H9 (cell line): Measurements from ENCODE around the gene UTS2R. TPM values are rescaled to one million over a fixed set of nuclear protein-coding genes. Genes with fewer than 3 reads are reported as not detected.

ENCODE experiments used
- DNase-seq: peaks from one replicate; pipeline ENCODE4 v3.0.0-alpha.2; 2017
- H2AFZ ChIP-seq: one replicate; pipeline ENCODE4 v1.6.1; 2013; ENCODE audit warnings: mild to moderate bottlenecking, low read length, control low read depth, moderate library complexity
- H2AK5ac ChIP-seq: 2 replicates; pipeline ENCODE4 v1.6.1; 2013; ENCODE audit warnings: low read length, control low read depth, mixed read lengths; ENCODE audit not compliant: insufficient read length
- H2BK120ac ChIP-seq: one replicate; pipeline ENCODE4 v1.6.1; 2013; ENCODE audit warnings: low read depth, mild to moderate bottlenecking, low read length, control low read depth, inconsistent platforms; ENCODE audit not compliant: poor library complexity, severe bottlenecking
- H2BK12ac ChIP-seq: 2 replicates; pipeline ENCODE4 v1.6.1; 2013; ENCODE audit warnings: low read length, control low read depth, mixed read lengths, low read depth; ENCODE audit not compliant: insufficient read length
- H2BK15ac ChIP-seq: 2 replicates; pipeline ENCODE4 v1.6.1; 2013; ENCODE audit warnings: low read depth, low read length, control low read depth
- H2BK20ac ChIP-seq: one replicate; pipeline ENCODE4 v1.6.1; 2013; ENCODE audit warnings: low read depth, mild to moderate bottlenecking, low read length, control low read depth, inconsistent platforms; ENCODE audit not compliant: poor library complexity, severe bottlenecking
- H2BK5ac ChIP-seq: 2 replicates; pipeline ENCODE4 v1.6.1; 2013; ENCODE audit warnings: low read length, control low read depth, mixed read lengths; ENCODE audit not compliant: insufficient read length
- H3K14ac ChIP-seq: 2 replicates; pipeline ENCODE4 v1.6.1; 2013; ENCODE audit warnings: low read length, control low read depth; ENCODE audit not compliant: insufficient read depth
- H3K18ac ChIP-seq: 2 replicates; pipeline ENCODE4 v1.6.1; 2013; ENCODE audit warnings: low read depth, mild to moderate bottlenecking, mixed read lengths, low read length, control low read depth; ENCODE audit not compliant: insufficient read length
- H3K23ac ChIP-seq: 2 replicates; pipeline ENCODE4 v1.6.1; 2013; ENCODE audit warnings: low read length, control low read depth, mixed read lengths, low read depth; ENCODE audit not compliant: insufficient read length
- H3K23me2 ChIP-seq: 2 replicates; pipeline ENCODE4 v1.6.1; 2013; ENCODE audit warnings: low read depth, mild to moderate bottlenecking, mixed read lengths, low read length, control low read depth; ENCODE audit not compliant: insufficient read length, poor library complexity, severe bottlenecking
- H3K27ac ChIP-seq: 2 replicates; pipeline ENCODE4 v1.5.1; 2013; ENCODE audit warnings: low read length, control low read depth, mixed read lengths, low read depth; ENCODE audit not compliant: insufficient read length
- H3K27me3 ChIP-seq: 2 replicates; pipeline ENCODE4 v1.6.1; 2013; ENCODE audit warnings: low read length, control low read depth, inconsistent platforms; ENCODE audit not compliant: insufficient read depth
- H3K4ac ChIP-seq: 2 replicates; pipeline ENCODE4 v1.6.1; 2013; ENCODE audit warnings: low read depth, mild to moderate bottlenecking, control low read depth, inconsistent platforms, low read length, moderate library complexity
- H3K4me1 ChIP-seq: 2 replicates; pipeline ENCODE4 v1.6.1; 2013; ENCODE audit warnings: low read length, control low read depth, inconsistent platforms; ENCODE audit not compliant: insufficient read depth
- H3K4me2 ChIP-seq: 2 replicates; pipeline ENCODE4 v1.6.1; 2013; ENCODE audit warnings: low read length, control low read depth, mixed read lengths; ENCODE audit not compliant: insufficient read length, insufficient read depth
- H3K56ac ChIP-seq: 2 replicates; pipeline ENCODE4 v1.6.1; 2013; ENCODE audit warnings: low read depth, mild to moderate bottlenecking, mixed read lengths, low read length, control low read depth; ENCODE audit not compliant: insufficient read length
- H3K79me1 ChIP-seq: 2 replicates; pipeline ENCODE4 v1.6.1; 2013; ENCODE audit warnings: low read depth, mild to moderate bottlenecking, moderate library complexity, low read length, control low read depth, inconsistent platforms; ENCODE audit not compliant: insufficient read depth, poor library complexity, severe bottlenecking
- H3K79me2 ChIP-seq: 2 replicates; pipeline ENCODE4 v1.6.1; 2013; ENCODE audit warnings: low read length, control low read depth, inconsistent platforms; ENCODE audit not compliant: insufficient read depth
- H3K9ac ChIP-seq: 2 replicates; pipeline ENCODE4 v1.6.1; 2013; ENCODE audit warnings: low read length, control low read depth, mixed read lengths; ENCODE audit not compliant: insufficient read length; ENCODE audit errors: extremely low read depth
- H3K9me3 ChIP-seq: one replicate; pipeline ENCODE4 v1.6.1; 2013; ENCODE audit warnings: low read depth, low read length, inconsistent platforms; ENCODE audit not compliant: control insufficient read depth
- H3T11ph ChIP-seq: one replicate; pipeline ENCODE4 v1.6.1; 2013; ENCODE audit warnings: mild to moderate bottlenecking, low read length, control low read depth, inconsistent platforms
- H4K20me1 ChIP-seq: one replicate; pipeline ENCODE4 v1.6.1; 2013; ENCODE audit not compliant: control insufficient read depth, insufficient read length, insufficient read depth
- H4K5ac ChIP-seq: 2 replicates; pipeline ENCODE4 v1.6.1; 2013; ENCODE audit warnings: low read depth, mild to moderate bottlenecking, mixed read lengths, low read length, control low read depth; ENCODE audit not compliant: insufficient read length
- H4K8ac ChIP-seq: replicated peaks from 2 replicates; pipeline ENCODE4 v1.6.1; 2013; ENCODE audit warnings: low read length, control low read depth, mixed read lengths, low read depth; ENCODE audit not compliant: insufficient read length
- H4K91ac ChIP-seq: 2 replicates; pipeline ENCODE4 v1.6.1; 2013; ENCODE audit warnings: low read depth, mild to moderate bottlenecking, moderate library complexity, mixed read lengths, low read length, control low read depth; ENCODE audit not compliant: insufficient read length
- H3K27ac Mint-ChIP-seq, 3 experiments: 2 replicates in 2 of 3; 3 replicates in 1 of 3; pipeline ENCODE4 v1.8.0; 2020 to 2021; ENCODE audit warnings: mixed read lengths in 3 of 3, mild to moderate bottlenecking in 1 of 3, moderate library complexity in 1 of 3
- H3K27me3 Mint-ChIP-seq: 2 replicates; pipeline ENCODE4 v1.8.0; 2021; ENCODE audit warnings: low read depth, mild to moderate bottlenecking, moderate library complexity, mixed read lengths
- H3K36me3 Mint-ChIP-seq, 3 experiments: 2 replicates in 2 of 3; 3 replicates in 1 of 3; pipeline ENCODE4 v1.8.0; 2020 to 2021; ENCODE audit warnings: low read depth in 3 of 3, mixed read lengths in 3 of 3; ENCODE audit not compliant: insufficient read depth in 1 of 3
- H3K4me1 Mint-ChIP-seq, 2 experiments: 2 replicates each; pipeline ENCODE4 v1.8.0; 2020; ENCODE audit warnings: mixed read lengths in 2 of 2
- H3K4me3 Mint-ChIP-seq, 2 experiments: 2 replicates in 1 of 2; 3 replicates in 1 of 2; pipeline ENCODE4 v1.8.0; 2020 to 2021; ENCODE audit warnings: mild to moderate bottlenecking in 2 of 2, mixed read lengths in 2 of 2, moderate library complexity in 1 of 2
- H3K9me3 Mint-ChIP-seq, 2 experiments: 2 replicates in 1 of 2; 3 replicates in 1 of 2; pipeline ENCODE4 v1.8.0; 2020; ENCODE audit warnings: mild to moderate bottlenecking in 2 of 2, mixed read lengths in 2 of 2, moderate library complexity in 1 of 2
- CTCF ChIP-seq: fragments of 200-600 bp; sonication (generic); conservative IDR thresholded peaks from 3 replicates; pipeline ENCODE4 v1.8.0; 2021; ENCODE audit warnings: antibody characterized with exemption, mild to moderate bottlenecking
- WGBS: extraction: QIAGEN DNeasy Blood & Tissue Kit; methylation state at CpG from one replicate; pipeline ENCODE4 v1.1.7; 2013; ENCODE audit warnings: missing lambda C conversion rate, low lambda C conversion rate, mixed read lengths; ENCODE audit not compliant: insufficient read length; ENCODE audit errors: extremely low coverage; 5-methylcytosine and 5-hydroxymethylcytosine counted together
- total RNA-seq: library from RNA; stranded (reverse); gene quantifications from 2 replicates; pipeline ENCODE4 v1.2.1, GENCODE V29; 2021

Gene UTS2R
- total RNA-seq, 1 experiment from 2014 or later = 0.94 TPM

- H3K27ac Mint-ChIP-seq = no peak overlapping the region
- no peaks in the 10 kb centered on the region for H3K79me1 ChIP-seq
- WGBS = no CpG with 5 or more reads among the region's 5 CpGs
Observed at GRCh38 chr17:82343560-82343959, 28.0 kb upstream of the UTS2R start.

More at GRCh38 chr17:82343560-82343959, 28.0 kb upstream of the UTS2R start:
- Histone ChIP-seq H3K9me3 (no peaks in the 10 kb centered on the region), H4K8ac (no peak overlapping the region), H2BK5ac (no peak overlapping the region), H2BK120ac (no peak overlapping the region), H3K27me3 (no peaks in the 10 kb centered on the region; the same call in 1 of the 2 replicates), H3K27ac (no peak overlapping the region), H2AFZ (no peak overlapping the region), H2BK12ac (no peak overlapping the region), H2BK15ac (no peak overlapping the region), H4K20me1 (no peaks in the 10 kb centered on the region), H3T11ph (no peak overlapping the region), H3K18ac (no peak overlapping the region), H3K4me1 (no peaks in the 10 kb centered on the region), H3K9ac (no peak overlapping the region), H3K56ac (no peak overlapping the region), H4K5ac (no peak overlapping the region), H3K79me2 (no peaks in the 10 kb centered on the region), H3K23ac (no peak overlapping the region), H4K91ac (no peak overlapping the region), H3K4ac (no peak overlapping the region), H2BK20ac (no peak overlapping the region), H3K14ac (no peak overlapping the region), H3K4me2 (no peak overlapping the region), H2AK5ac (no peak overlapping the region), H3K23me2 (peaks cover 2% of the 10 kb centered on the region)
- TF ChIP-seq CTCF = no peak
- Mint-ChIP-seq H3K4me3 (no peak overlapping the region), H3K9me3 (peaks cover 14 to 15% of the 10 kb centered on the region in 2 experiments), H3K4me1 (peaks cover 13 to 20% of the 10 kb centered on the region in 2 experiments), H3K36me3 (peaks cover 3 to 8% (median 6%) of the 10 kb centered on the region in 3 experiments; a peak in 5 of 7 replicates), H3K27me3 (peaks cover 51% of the 10 kb centered on the region)
- no peak for DNase-seq
